HG02973 (cell line): Measurements from ENCODE around the gene CYFIP1.
A peak's percentile ranks its signal among the peaks of the same experiment; 100 is the strongest.

Experiments
- ATAC-seq: cut with Tn5 transposase; IDR thresholded peaks from one replicate; pipeline ENCODE4 v1.9.1; 2021; ENCODE audit warnings: moderate library complexity; ENCODE audit not compliant: unreplicated experiment

Gene CYFIP1

GRCh38 chr15:22872936-22873701, 107.0 kb downstream of the CYFIP1 start:
- ATAC-seq: no peak

- ATAC-seq: no peak
These were observed 108.6 kb downstream of the CYFIP1 start for GRCh38 chr15:22871481-22872086.

GRCh38 chr15:22870865-22871264, 109.3 kb downstream of the CYFIP1 start:
- ATAC-seq: no peak

- ATAC-seq: no peak
These were observed 110.3 kb downstream of the CYFIP1 start for GRCh38 chr15:22869856-22870255.

- no peak for ATAC-seq
These were observed 111.2 kb downstream of the CYFIP1 start for GRCh38 chr15:22868928-22869327.

- no peak for ATAC-seq
These were observed 111.7 kb downstream of the CYFIP1 start for GRCh38 chr15:22868495-22868894.

GRCh38 chr15:22867886-22868285, 112.3 kb downstream of the CYFIP1 start:
- no peak for ATAC-seq

- ATAC-seq: no peak
These were observed 114.1 kb downstream of the CYFIP1 start for GRCh38 chr15:22866079-22866478.

GRCh38 chr15:22863356-22863755, 116.8 kb downstream of the CYFIP1 start:
- ATAC-seq: no peak

- ATAC-seq: no peak
These were observed 119.0 kb downstream of the CYFIP1 start for GRCh38 chr15:22861161-22861560.

- no peak for ATAC-seq
These were observed 123.5 kb downstream of the CYFIP1 start for GRCh38 chr15:22856659-22857058.

- no peak for ATAC-seq
These were observed 124.4 kb downstream of the CYFIP1 start for GRCh38 chr15:22855791-22856190.

- no peak for ATAC-seq
These were observed 128.7 kb downstream of the CYFIP1 start for GRCh38 chr15:22851513-22851912.

- ATAC-seq: no peak
These were observed 130.1 kb downstream of the CYFIP1 start for GRCh38 chr15:22850055-22850454.

GRCh38 chr15:22846073-22846472, 134.1 kb downstream of the CYFIP1 start:
- no peak for ATAC-seq

GRCh38 chr15:22845289-22845900, 134.8 kb downstream of the CYFIP1 start:
- no peak for ATAC-seq

- no peak for ATAC-seq
These were observed 135.5 kb downstream of the CYFIP1 start for GRCh38 chr15:22844421-22845288.

- peak; percentile 2 for ATAC-seq
These were observed 141.0 kb downstream of the CYFIP1 start for GRCh38 chr15:22839046-22839695.

- ATAC-seq: peak; percentile 71
These were observed 141.7 kb downstream of the CYFIP1 start, which contains the start of gene NIPA2 for GRCh38 chr15:22838292-22839042. NIPA2 (plus strand) TSS chr15:22838666; CDS start chr15:22851732, 13,066 bp downstream.

- no peak for ATAC-seq
These were observed 148.7 kb downstream of the CYFIP1 start for GRCh38 chr15:22831473-22831872.
